ENCODE data around the gene ALAS1. TPM values are rescaled to one million over a fixed set of nuclear protein-coding genes. Genes with fewer than 3 reads are reported as not detected.

ALAS1 gene
- total RNA-seq, 4 donors from 2014 or later = 70.1 to 101 (median 84.0) TPM

DNA sequence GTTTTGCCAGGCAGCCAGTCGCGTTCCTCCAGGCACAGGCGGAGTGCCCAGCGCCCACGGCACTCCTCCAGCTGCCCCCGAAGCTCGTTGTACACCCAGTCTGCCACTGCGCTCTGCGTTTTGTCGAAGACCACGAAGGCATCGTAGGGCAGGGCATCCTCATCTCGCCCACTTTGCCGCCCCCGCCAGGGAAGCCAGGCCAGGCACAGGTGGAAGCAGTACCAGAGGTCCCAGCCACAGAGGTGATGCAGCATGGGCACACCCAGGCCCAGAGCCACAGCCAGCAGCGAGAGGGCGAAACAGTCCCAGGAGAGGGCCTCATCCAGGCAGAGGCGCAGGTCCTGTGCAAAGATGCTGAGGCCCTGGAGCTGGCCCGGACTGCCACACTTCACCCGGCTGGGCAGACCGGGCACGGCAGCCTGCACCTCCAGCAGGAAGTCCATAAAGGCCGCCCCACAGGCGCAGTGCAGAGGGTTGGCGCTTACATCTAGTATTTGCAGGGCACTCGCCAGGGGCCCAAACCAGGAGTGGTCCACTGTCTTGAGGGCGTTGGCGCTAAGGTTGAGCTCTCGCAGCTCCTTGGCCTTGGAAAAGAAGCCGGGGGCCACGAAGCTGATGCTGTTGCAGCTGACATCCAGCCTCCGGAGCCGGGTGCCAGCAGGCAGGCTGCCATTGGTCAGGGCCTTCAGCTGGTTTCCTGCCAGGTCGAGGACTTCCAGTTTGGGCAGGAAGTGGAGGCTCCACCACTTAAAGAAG lies 23.8 kb downstream of the ALAS1 start:
- in situ Hi-C loops (cut with MboI; ENCODE audit: low pct_ligation_motif_present in 1 of 4, low pct_unique_long_range_greater_than_20kb in 1 of 4, low sequenced_read_pairs in 3 of 4) (no loop called here), intact Hi-C loops (cut with DNase I; ENCODE audit: low total_unique reads) (no loop called here)
- 84 to 94% methylated on average over 7 to 27 of the region's 34 CpGs for WGBS, 2 donors (ENCODE audit: low coverage in 1 of 2)
- Histone ChIP-seq H3K4me3 (no peak overlapping the region), H3K9me3 (no peaks in the 10 kb centered on the region), H3K4me1 (peaks cover 15 to 29% (median 22%) of the 10 kb centered on the region in 4 donors), H3K36me3 (no peaks in the 10 kb centered on the region), H3K27me3 (no peaks in the 10 kb centered on the region), H3K27ac (no peak overlapping the region)
- TF ChIP-seq CTCF (IDR thresholded peaks at IDR 0.05) (no peak), EP300 (IDR thresholded peaks at IDR 0.05; ENCODE audit: low read depth) (no peak), POLR2AphosphoS5 (IDR thresholded peaks at IDR 0.05) (no peak), POLR2A (IDR thresholded peaks at IDR 0.05) (no peak)
- DNase-seq = no peak

DNA sequence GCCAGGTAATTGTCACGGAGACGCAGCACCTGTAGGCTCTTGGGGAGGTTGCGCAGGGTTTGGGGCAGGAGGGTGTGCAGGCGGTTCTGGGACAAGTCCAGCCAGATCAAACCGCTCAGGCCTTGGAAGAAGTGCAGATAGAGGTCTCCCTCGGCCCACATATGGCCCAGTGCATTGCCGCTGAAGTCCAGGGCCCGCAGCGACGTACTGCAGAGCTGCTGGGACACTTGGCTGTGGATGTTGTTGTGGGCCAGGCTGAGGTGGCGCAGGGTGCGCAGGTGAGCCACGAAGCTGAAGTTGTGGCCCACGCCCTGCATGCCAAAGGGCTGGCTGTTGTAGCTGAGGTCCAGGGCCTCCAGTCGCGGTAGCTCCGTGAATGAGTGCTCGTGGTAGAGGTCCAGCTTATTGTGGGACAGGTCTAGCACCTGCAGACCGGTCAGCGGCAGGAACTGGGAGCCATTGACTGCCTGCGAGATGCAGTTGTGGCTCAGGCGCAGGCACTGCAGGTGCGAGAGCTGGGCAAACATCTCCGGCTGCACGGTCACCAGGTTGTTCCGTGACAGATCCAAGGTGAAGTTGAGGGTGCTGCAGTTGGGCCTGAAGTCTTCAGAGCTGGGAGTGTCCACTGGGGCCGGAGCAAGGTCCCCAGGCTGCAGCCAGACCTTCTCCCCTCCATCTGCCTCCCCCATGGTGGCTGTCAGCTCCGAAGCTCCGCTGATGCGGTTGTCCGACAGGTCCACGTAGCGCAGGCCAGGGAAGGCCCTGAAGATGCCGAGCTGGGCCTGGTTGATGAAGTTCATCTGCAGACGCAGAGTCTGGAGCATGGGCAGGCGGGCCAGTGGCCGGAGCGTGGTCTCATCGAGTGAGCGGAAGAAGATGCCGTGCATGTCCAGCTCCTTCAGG lies 24.6 kb downstream of the ALAS1 start:
- in situ Hi-C loops (cut with MboI; ENCODE audit: low pct_ligation_motif_present in 1 of 4, low pct_unique_long_range_greater_than_20kb in 1 of 4, low sequenced_read_pairs in 3 of 4) (no loop called here), intact Hi-C loops (cut with DNase I; ENCODE audit: low total_unique reads) (no loop called here)
- peaks cover 7 to 21% (median 14%) of the 10 kb centered on the region in 4 donors for H3K4me1 ChIP-seq
- 89% methylated on average over 40 of the region's 41 CpGs; no CpG with 5 or more reads in 1 of the 2 donors for WGBS, 2 donors (ENCODE audit: low coverage in 1 of 2)
- no peaks in the 10 kb centered on the region for H3K27me3 ChIP-seq
- H3K9me3 ChIP-seq = no peaks in the 10 kb centered on the region
- DNase-seq = no peak
- no peak for TF ChIP-seq POLR2AphosphoS5 (IDR thresholded peaks at IDR 0.05)
- no peak overlapping the region for H3K4me3 ChIP-seq
- no peaks in the 10 kb centered on the region for H3K36me3 ChIP-seq
- no peak overlapping the region for H3K27ac ChIP-seq

DNA sequence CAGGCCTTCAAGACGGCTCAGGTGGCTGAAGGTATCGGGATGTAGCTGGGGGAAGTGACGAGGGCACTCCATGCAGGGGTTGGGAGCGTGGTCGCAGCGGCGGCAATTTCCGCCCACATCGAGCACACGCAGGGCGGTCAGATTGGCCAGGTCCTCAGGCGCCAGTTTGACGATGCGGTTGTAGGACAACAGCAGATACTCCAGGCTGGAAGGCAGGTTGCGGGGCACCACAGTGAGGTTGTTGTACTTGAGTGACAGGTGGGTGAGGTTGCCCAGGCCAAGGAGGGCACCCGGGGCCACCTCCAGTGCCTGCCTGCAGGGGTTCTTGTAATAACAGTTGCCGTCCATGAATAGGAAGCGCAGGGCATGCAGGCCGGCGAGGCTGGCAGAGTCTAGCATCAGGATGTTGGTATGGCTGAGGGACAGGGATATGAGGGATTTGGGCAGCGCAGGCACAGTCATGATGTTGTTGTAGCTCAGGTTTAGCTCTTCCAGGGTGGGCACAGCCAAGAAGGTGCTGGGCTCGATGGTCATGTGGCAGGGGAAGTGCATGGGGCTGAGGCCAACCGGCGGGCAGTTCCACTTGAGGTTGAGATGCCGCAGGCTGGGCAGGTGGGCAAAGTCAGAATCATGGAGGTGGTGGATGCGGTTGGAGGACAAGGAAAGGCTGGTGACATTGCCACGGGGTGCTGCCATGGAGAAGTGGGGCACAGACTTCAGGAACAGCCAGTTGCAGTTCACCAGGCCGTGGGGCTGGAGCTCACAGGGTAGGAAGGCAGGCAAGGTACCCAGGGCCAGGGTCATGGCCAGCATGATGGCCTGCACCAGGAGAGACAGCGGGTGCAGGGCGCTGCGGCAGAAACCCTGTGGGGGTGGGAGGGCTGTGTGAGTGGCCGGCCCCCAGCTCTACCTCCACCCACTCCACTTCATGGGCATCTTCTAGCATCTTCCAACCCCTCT lies 25.8 kb downstream of the ALAS1 start:
- H3K4me1 ChIP-seq = peaks cover 0 to 10% (median 2%) of the 10 kb centered on the region in 4 donors
- no peak for DNase-seq
- no peak overlapping the region for H3K4me3 ChIP-seq
- in situ Hi-C loops (cut with MboI; ENCODE audit: low pct_ligation_motif_present in 1 of 4, low pct_unique_long_range_greater_than_20kb in 1 of 4, low sequenced_read_pairs in 3 of 4) (no loop called here), intact Hi-C loops (cut with DNase I; ENCODE audit: low total_unique reads) (no loop called here)
- H3K27me3 ChIP-seq = no peaks in the 10 kb centered on the region
- H3K9me3 ChIP-seq = no peaks in the 10 kb centered on the region
- peaks cover 0 to 2% (median under 1%) of the 10 kb centered on the region in 4 donors for H3K36me3 ChIP-seq
- 90 to 93% methylated on average over 3 to 32 of the region's 32 CpGs for WGBS, 2 donors (ENCODE audit: low coverage in 1 of 2)
- no peak overlapping the region for H3K27ac ChIP-seq
- no peak for TF ChIP-seq EP300 (IDR thresholded peaks at IDR 0.05; ENCODE audit: low read depth)
- no peak for TF ChIP-seq CTCF (IDR thresholded peaks at IDR 0.05)
- no peak for TF ChIP-seq POLR2AphosphoS5 (IDR thresholded peaks at IDR 0.05)
- no peak for TF ChIP-seq POLR2A (IDR thresholded peaks at IDR 0.05)

DNA sequence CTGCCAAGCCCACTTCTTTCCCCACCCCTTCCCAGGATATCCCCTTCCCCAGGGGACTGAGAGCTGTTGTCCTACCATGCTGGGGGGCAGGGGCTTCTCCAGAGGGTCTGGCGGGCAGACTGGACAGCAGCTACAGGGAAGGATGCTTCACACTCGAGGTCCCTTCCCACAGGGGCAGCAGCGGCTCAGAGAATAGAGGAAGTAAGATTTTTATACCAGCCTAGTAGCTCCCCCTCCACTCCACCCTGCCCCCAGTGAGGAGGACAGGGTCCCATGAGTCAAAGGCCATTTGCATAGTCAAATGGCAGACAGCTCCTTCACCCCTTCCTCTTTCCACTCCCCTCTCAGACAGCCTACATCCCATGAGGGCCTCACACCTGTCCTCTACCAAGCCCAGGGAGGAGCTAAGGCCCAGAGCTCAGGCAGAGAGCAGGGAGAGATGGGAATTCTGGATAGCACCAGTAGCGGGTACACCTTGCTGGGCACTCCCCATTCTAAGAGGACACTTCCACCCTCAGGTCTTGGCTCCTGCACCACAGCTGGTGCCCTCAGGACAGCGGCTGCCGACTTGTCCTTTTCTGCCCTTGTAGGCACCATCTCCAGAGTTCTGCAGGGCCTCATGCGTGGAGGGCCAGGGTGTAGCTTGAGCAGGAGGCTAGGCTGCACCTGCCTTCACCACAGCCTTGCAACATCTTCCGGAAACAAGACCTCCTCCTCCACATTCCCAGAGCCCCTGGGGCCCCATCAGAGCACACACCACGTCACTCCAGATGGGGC lies 27.7 kb downstream of the ALAS1 start, which contains the start of gene TLR9:
TLR9 (minus strand) TSS at position 194 of the 777 bp plus-strand sequence; CDS start at position 78, 116 bp downstream.
- in situ Hi-C loops (cut with MboI; ENCODE audit: low pct_ligation_motif_present in 1 of 4, low pct_unique_long_range_greater_than_20kb in 1 of 4, low sequenced_read_pairs in 3 of 4) = loop anchor here in 2 of 4 donors (25.0 kb wide), 1 partner anchor 112 kb away; no protein-coding TSS in a partner anchor
- intact Hi-C loops (cut with DNase I; ENCODE audit: low total_unique reads) = no loop called here
- peak within 1 kb of the TSS in 1 of 4 donors; percentile 44 for H3K27ac ChIP-seq
- H3K36me3 ChIP-seq = peaks cover 0 to 16% (median 7%) of the 10 kb centered on the region in 4 donors
- TF ChIP-seq POLR2A (IDR thresholded peaks at IDR 0.05) = peak; percentile 19
- TF ChIP-seq CTCF (IDR thresholded peaks at IDR 0.05) = no peak
- no peak for TF ChIP-seq EP300 (IDR thresholded peaks at IDR 0.05; ENCODE audit: low read depth)
- peak in 1 of 3 donors; percentile 50 for TF ChIP-seq POLR2AphosphoS5 (IDR thresholded peaks at IDR 0.05)
- WGBS, 2 donors (ENCODE audit: low coverage in 1 of 2) = 65% methylated on average over 9 of the region's 9 CpGs; no CpG with 5 or more reads in 1 of the 2 donors
- H3K9me3 ChIP-seq = no peaks in the 10 kb centered on the region
- H3K4me3 ChIP-seq = no peak within 1 kb of the TSS
- DNase-seq = peak; percentile 63
- H3K4me1 ChIP-seq = peaks cover 0 to 1% (median under 1%) of the 10 kb centered on the region in 4 donors
- no peaks in the 10 kb centered on the region for H3K27me3 ChIP-seq

All from transverse colon (tissue), 4 donors.